Lung (tissue), 12 donors: Measurements from ENCODE around the gene LTF. TPM values are rescaled to one million over a fixed set of nuclear protein-coding genes. Genes with fewer than 3 reads are reported as not detected.

Experiments used
- ATAC-seq: fragments of 200-7000 bp; cut with Tn5 transposase; one replicate; pipeline ENCODE4 v1.9.1; 2020; ENCODE audit warnings: moderate number of reproducible peaks; ENCODE audit not compliant: insufficient read depth, low FRiP score
- DNase-seq, 3 donors: peaks; one replicate each; pipeline ENCODE4 v3.0.0-alpha.2; 2013 to 2017
- H3K27ac ChIP-seq, 2 donors: one replicate each; pipeline ENCODE4 v1.5.1; 2013; ENCODE audit warnings: mild to moderate bottlenecking in 2 of 2, moderate library complexity in 2 of 2, control low read depth in 1 of 2, inconsistent platforms in 1 of 2, low read depth in 1 of 2, low read length in 1 of 2
- H3K27me3 ChIP-seq, 3 donors: one replicate each; pipeline ENCODE4 v1.5.1; 2013; ENCODE audit warnings: low read length in 2 of 3; ENCODE audit not compliant: control insufficient read depth in 3 of 3, insufficient read depth in 3 of 3
- H3K36me3 ChIP-seq, 4 donors: one replicate each; pipeline ENCODE4 v1.5.1; 2013; ENCODE audit warnings: low read length in 4 of 4, mild to moderate bottlenecking in 1 of 4, moderate library complexity in 1 of 4; ENCODE audit not compliant: control insufficient read depth in 4 of 4, insufficient read depth in 4 of 4
- H3K4me1 ChIP-seq, 5 donors: one replicate each; pipeline ENCODE4 v1.5.1; 2013; ENCODE audit warnings: low read length in 5 of 5, mild to moderate bottlenecking in 2 of 5, moderate library complexity in 1 of 5; ENCODE audit not compliant: control insufficient read depth in 5 of 5, insufficient read depth in 5 of 5
- H3K4me3 ChIP-seq: one replicate; pipeline ENCODE4 v1.5.1; 2013; ENCODE audit warnings: mild to moderate bottlenecking, control low read depth, moderate library complexity
- H3K9ac ChIP-seq, 2 donors: one replicate each; pipeline ENCODE4 v1.5.1; 2013; ENCODE audit warnings: low read length in 2 of 2, control low read depth in 1 of 2; ENCODE audit not compliant: insufficient read depth in 1 of 2
- H3K9me3 ChIP-seq, 4 donors: one replicate each; pipeline ENCODE4 v1.5.1; 2013; ENCODE audit warnings: low read length in 3 of 4, mild to moderate bottlenecking in 1 of 4, moderate library complexity in 1 of 4; ENCODE audit not compliant: control insufficient read depth in 4 of 4, insufficient read depth in 3 of 4
- WGBS, 2 donors: extraction: QIAGEN DNeasy Blood & Tissue Kit; methylation state at CpG; one replicate each; pipeline ENCODE4 v1.1.7; 2013; 5-methylcytosine and 5-hydroxymethylcytosine counted together
- polyA plus RNA-seq, 2 donors: library from polyadenylated mRNA; stranded (reverse); fragments of 200-250 nt; gene quantifications; one replicate each; pipeline ENCODE4 v1.2.1, GENCODE V29; 2013
- total RNA-seq, 2 donors: library from RNA; depleted of rRNA in 1 of 2; stranded (reverse); fragments of >200 nt in 1 of 2; gene quantifications; one replicate each; pipeline ENCODE4 v1.2.1, GENCODE V29; 2014 to 2021
- TF ChIP-seq, protein P1 (sequence below): IDR thresholded peaks from 2 replicates; pipeline ENCODE4 v1.5.1; 2012; ENCODE audit warnings: mild to moderate bottlenecking; ENCODE audit errors: control extremely low read depth, extremely low read depth
- donor health status: control.
- donor health status: control.
- donor health status: Bipolar disorder and iron deficiency.
- donor health status: healthy.
- donor health status: DM: yes; HTN: yes; CAD: no.

LTF gene
- total and polyA plus RNA-seq, 4 donors, result 12.9 to 188 (median 101) TPM

- no peak for ATAC-seq
- WGBS, 2 donors, result 87 to 91% methylated on average over 4 of the region's 4 CpGs
Observed at GRCh38 chr3:46477145-46477544, 12.4 kb upstream of the LTF start.

GRCh38 chr3:46472736-46473135 is 8.0 kb upstream of the LTF start:
- TF ChIP-seq, protein P1, sequence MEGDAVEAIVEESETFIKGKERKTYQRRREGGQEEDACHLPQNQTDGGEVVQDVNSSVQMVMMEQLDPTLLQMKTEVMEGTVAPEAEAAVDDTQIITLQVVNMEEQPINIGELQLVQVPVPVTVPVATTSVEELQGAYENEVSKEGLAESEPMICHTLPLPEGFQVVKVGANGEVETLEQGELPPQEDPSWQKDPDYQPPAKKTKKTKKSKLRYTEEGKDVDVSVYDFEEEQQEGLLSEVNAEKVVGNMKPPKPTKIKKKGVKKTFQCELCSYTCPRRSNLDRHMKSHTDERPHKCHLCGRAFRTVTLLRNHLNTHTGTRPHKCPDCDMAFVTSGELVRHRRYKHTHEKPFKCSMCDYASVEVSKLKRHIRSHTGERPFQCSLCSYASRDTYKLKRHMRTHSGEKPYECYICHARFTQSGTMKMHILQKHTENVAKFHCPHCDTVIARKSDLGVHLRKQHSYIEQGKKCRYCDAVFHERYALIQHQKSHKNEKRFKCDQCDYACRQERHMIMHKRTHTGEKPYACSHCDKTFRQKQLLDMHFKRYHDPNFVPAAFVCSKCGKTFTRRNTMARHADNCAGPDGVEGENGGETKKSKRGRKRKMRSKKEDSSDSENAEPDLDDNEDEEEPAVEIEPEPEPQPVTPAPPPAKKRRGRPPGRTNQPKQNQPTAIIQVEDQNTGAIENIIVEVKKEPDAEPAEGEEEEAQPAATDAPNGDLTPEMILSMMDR, result no peak
- Histone ChIP-seq H3K4me3 (no peak overlapping the region), H3K4me1 (peaks cover 0 to 6% (median 0%) of the 10 kb centered on the region in 5 donors), H3K36me3 (no peaks in the 10 kb centered on the region), H3K27ac (no peak overlapping the region), H3K27me3 (no peaks in the 10 kb centered on the region), H3K9me3 (peaks cover 0 to 3% (median 0%) of the 10 kb centered on the region in 4 donors), H3K9ac (no peak overlapping the region)
- ATAC-seq (no peak), DNase-seq (no peak)
- WGBS, 2 donors, result 88 to 94% methylated on average over 2 of the region's 2 CpGs

More at GRCh38 chr3:46477145-46477544, 12.4 kb upstream of the LTF start:
- H3K36me3 ChIP-seq, result no peaks in the 10 kb centered on the region
- no peaks in the 10 kb centered on the region for H3K27me3 ChIP-seq
- no peak overlapping the region for H3K9ac ChIP-seq
- H3K27ac ChIP-seq, result no peak overlapping the region
- peaks cover 0 to 3% (median 0%) of the 10 kb centered on the region in 4 donors for H3K9me3 ChIP-seq
- no peak for DNase-seq
- TF ChIP-seq, protein P1, result no peak
- no peak overlapping the region for H3K4me3 ChIP-seq
- H3K4me1 ChIP-seq, result no peaks in the 10 kb centered on the region

- H3K27ac ChIP-seq, result no peak overlapping the region
- no peaks in the 10 kb centered on the region for H3K36me3 ChIP-seq
- peaks cover 0 to 6% (median 0%) of the 10 kb centered on the region in 5 donors for H3K4me1 ChIP-seq
- no peak for ATAC-seq
- no peaks in the 10 kb centered on the region for H3K27me3 ChIP-seq
- TF ChIP-seq, protein P1, result no peak
- DNase-seq, result no peak
- no peak overlapping the region for H3K9ac ChIP-seq
- no peak overlapping the region for H3K4me3 ChIP-seq
- peaks cover 0 to 3% (median 0%) of the 10 kb centered on the region in 4 donors for H3K9me3 ChIP-seq
- whole genome bisulfite sequencing, 2 donors, result 95% methylated on average over 5 of the region's 5 CpGs
Observed at GRCh38 chr3:46471371-46471914, 6.7 kb upstream of the LTF start.

DNA sequence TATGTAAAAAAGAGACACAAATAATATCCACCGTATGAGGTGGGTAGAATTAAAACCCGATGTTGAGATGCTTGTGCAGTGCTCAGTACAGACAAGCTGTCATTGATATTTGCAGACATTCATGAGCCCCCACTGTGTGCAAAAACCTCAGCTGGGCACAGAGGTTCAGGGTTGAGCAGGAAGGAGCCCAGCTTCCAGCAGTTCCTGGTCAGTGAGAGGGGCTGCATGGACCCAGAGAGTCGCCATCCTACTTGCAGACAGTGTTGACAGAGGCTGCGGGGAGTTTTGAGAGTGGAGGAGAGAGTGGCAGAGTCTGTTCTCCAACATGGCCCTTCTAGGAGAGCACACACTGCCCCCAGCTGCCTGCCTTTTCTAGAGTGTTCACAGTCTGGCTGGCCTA is 6.1 kb upstream of the LTF start:
- TF ChIP-seq, protein P1, result no peak

More for the DNA sequence above, 6.1 kb upstream of the LTF start:
- DNase-seq (no peak), ATAC-seq (no peak)
- no peak overlapping the region for H3K4me3 ChIP-seq
- H3K36me3 ChIP-seq, result no peaks in the 10 kb centered on the region
- peaks cover 0 to 6% (median 0%) of the 10 kb centered on the region in 5 donors for H3K4me1 ChIP-seq
- WGBS, 2 donors, result 92 to 95% methylated on average over 4 of the region's 4 CpGs
- peaks cover 0 to 3% (median 0%) of the 10 kb centered on the region in 4 donors for H3K9me3 ChIP-seq
- H3K27ac ChIP-seq, result no peak overlapping the region
- H3K9ac ChIP-seq, result no peak overlapping the region
- peaks cover 0 to under 1% (median 0%) of the 10 kb centered on the region in 3 donors for H3K27me3 ChIP-seq
